Amygdala (tissue), 56 donors: ENCODE data around the gene ARHGEF11.

ENCODE experiments used
- DNase-seq, 56 donors: peaks; one replicate each; lab custom pipeline; 2025; lab: John Stamatoyannopoulos, UW

Gene ARHGEF11

DNA sequence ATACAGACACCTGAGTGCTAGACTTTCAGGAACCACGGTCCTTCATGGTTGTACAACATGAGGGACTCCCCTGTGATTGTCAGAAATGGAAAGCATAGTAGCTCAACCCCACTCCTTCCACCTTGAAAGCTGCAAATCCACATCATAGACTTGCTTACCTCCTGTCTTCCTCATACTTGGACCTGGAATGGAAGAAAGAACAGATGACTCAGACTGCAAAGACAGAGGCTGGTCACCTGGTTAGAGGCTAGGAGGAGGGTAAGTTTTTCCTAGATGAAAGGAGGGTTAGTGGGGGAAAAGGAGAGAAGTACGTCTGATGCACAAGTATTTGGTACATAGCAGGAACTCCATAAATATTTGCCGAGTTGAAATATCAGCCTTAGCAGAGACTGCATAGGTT, 87.9 kb downstream of the ARHGEF11 start:
- no peak for DNase-seq

- no peak for DNase-seq
Observed at GRCh38 chr1:156956333-156956732, 89.2 kb downstream of the ARHGEF11 start.

DNA sequence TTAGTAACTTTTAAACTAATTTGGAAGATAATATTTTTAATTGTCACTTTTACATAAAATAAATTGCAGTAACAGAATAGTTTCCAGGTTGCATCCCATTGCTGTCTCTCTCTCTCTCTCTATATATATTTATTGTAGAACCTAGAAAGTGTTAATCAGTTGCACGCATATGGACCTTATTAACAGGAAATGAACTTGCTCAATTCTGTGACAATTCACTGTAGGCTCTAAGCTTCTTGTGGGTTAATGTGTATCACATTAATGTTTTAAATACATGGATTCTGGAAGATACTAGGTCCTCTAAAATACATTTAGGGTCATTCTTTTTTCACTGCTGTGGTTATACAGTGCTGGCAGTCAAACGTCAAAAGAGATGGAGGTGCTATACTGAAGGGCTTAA, 92.0 kb downstream of the ARHGEF11 start:
- no peak for DNase-seq

- DNase-seq, result no peak
Observed at GRCh38 chr1:156951371-156951770, 94.2 kb downstream of the ARHGEF11 start.

GRCh38 chr1:156949127-156949526, 96.4 kb downstream of the ARHGEF11 start:
- DNase-seq, result no peak

- no peak for DNase-seq
Observed at GRCh38 chr1:156948708-156949107, 96.8 kb downstream of the ARHGEF11 start.

DNA sequence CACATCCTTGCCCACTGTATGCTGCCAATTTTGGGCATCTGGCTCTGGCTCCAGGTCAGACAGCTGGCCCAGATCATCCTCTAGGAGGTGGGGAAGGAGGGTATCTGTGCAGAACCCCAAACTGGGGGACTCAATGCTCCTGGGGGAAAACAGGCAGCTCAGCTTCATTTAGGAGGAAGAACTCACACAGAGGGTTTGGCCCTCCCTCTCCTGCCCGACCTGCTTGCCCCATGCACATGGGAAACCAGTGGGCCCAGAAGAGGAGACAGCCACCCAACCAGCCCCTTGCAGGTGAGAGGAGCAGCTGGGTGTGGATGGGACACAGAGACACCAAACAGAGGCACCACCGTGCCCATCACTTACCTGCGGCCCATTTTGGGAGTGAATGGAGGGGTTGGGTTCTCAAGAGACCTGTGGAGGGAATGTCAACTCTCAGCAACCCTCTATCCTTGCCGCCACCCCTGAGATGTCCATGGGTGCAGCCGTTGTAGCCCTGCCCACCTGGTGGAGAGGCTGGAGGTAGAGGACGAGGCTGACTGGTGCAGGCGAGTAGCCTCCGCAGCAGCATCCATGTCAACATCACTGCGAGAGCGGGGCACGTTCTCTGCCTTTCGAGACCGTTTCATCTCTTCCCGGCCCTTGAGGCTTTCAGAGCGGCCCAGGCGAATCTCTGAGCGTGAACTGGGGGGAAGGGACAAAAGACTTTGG, 97.6 kb downstream of the ARHGEF11 start:
- no peak for DNase-seq

- DNase-seq, result no peak
Observed at GRCh38 chr1:156947127-156947526, 98.4 kb downstream of the ARHGEF11 start.

GRCh38 chr1:156945881-156946661, 99.5 kb downstream of the ARHGEF11 start:
- DNase-seq, result peak in 5 of 56 donors; percentile 7 to 34 (median 18)

GRCh38 chr1:156944848-156945247, 100.7 kb downstream of the ARHGEF11 start:
- DNase-seq, result no peak

DNA sequence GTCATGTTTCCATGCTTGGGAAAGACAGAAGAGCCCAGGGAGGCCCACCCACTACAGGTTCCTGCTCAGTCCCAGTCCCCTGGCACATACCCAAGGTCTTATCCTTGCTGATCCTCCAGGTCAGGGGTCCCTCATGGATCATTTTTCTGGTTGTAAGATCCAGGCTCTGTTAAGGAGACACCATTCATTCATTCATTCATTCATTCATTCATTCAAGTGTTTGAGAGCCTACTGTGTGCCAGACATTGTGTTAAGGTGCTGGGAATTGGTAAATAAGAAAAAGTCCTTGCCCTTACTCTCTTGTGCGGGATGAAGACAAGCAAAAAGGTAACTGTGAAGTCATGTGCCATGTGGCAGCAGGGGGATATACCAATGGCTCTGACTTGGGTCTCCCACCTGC, 101.3 kb downstream of the ARHGEF11 start:
- no peak for DNase-seq

- no peak for DNase-seq
Observed at GRCh38 chr1:156943756-156944155, 101.8 kb downstream of the ARHGEF11 start.

GRCh38 chr1:156942576-156942975, 103.0 kb downstream of the ARHGEF11 start:
- no peak for DNase-seq

- DNase-seq, result no peak
Observed at GRCh38 chr1:156942176-156942575, 103.4 kb downstream of the ARHGEF11 start.

- no peak for DNase-seq
Observed at GRCh38 chr1:156941675-156942074, 103.9 kb downstream of the ARHGEF11 start.

GRCh38 chr1:156939786-156940334, 105.7 kb downstream of the ARHGEF11 start:
- DNase-seq, result no peak

DNA sequence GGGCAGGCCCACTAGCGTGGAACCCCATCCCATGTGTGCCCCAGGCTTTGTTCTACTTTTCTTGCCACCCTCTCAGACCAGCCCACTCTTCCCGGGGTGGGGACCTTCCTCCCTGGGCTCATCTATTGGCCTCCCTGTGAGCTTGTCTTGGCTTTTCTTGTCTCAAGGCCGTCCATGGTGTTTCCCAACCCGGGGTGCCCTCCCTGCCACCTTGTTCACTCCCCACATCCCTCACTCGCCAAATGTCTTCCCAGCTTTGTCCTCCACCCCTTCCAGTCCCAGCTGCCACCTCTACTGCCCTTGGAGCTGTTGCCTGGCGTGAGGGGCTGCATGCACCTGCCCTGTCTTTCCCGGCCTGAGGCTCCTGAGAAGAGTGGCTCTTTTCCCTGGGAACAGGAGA, 106.7 kb downstream of the ARHGEF11 start:
- no peak for DNase-seq

- no peak for DNase-seq
Observed at GRCh38 chr1:156937883-156938282, 107.7 kb downstream of the ARHGEF11 start.

GRCh38 chr1:156936721-156937220, 108.8 kb downstream of the ARHGEF11 start:
- DNase-seq, result no peak

DNA sequence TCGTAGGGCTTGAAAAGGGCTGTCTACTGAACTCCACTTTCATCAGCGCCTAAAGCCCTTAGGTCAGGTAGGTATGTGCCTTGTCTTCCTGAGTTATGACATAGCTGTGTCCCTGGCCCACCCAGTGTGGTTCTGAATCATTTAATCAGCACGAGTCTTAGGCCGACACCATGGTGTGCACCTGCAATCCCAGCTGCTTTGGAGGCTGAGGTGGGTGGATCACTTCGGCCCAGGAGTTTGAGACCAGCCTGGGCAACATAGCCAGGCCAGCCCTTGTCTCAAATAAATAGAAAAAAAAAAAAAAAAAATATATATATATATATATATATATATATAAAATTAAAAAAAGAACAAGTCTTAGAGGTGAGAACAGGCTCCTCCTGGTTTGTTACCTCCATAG, 109.4 kb downstream of the ARHGEF11 start:
- no peak for DNase-seq

DNA sequence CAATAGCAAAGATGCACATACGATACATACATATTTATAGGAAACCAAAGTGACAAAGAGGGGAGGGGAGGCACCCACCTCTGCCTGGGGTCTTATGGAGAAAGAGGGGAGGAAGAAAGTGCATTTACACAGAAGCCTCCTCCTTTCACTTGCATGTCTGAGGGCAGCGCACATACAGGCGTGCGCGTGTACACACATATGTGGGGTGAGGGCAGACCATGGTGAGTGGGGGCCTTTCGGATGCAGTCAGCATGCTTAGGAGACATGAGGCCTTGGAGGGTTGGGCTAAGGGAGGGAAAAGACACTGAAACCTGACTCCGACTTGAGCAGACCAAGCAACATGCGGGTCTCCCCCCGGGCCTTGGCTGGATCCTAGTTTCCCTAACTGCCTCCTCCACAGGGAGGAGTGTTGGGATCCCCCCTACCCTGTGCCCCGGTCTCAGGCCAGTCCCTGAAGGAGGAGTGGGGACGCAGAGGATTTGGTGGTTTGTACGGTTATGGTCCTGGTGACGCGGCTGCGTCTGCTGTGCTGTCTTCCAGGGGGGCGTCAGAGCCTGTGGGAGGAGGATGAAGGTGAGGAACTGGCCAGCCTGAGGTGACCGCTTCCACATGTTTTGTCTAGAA, 109.9 kb downstream of the ARHGEF11 start:
- DNase-seq, result no peak
